ENCODE measurements around the gene MCC.

GRCh38 chr5:113320273-113320780, 167.9 kb downstream of the MCC start:
- TF ChIP-seq, protein P1, sequence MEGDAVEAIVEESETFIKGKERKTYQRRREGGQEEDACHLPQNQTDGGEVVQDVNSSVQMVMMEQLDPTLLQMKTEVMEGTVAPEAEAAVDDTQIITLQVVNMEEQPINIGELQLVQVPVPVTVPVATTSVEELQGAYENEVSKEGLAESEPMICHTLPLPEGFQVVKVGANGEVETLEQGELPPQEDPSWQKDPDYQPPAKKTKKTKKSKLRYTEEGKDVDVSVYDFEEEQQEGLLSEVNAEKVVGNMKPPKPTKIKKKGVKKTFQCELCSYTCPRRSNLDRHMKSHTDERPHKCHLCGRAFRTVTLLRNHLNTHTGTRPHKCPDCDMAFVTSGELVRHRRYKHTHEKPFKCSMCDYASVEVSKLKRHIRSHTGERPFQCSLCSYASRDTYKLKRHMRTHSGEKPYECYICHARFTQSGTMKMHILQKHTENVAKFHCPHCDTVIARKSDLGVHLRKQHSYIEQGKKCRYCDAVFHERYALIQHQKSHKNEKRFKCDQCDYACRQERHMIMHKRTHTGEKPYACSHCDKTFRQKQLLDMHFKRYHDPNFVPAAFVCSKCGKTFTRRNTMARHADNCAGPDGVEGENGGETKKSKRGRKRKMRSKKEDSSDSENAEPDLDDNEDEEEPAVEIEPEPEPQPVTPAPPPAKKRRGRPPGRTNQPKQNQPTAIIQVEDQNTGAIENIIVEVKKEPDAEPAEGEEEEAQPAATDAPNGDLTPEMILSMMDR (conservative IDR thresholded peaks at IDR 0.05; ENCODE audit: low read depth, low read length) = no peak
- no peak for TF ChIP-seq EZH2 (IDR thresholded peaks at IDR 0.05; ENCODE audit: borderline replicate concordance, low read depth, low read length, poor library complexity, severe bottlenecking)

All from A673 (cell line).